T-helper 2 cell treated with Interferon-gamma antibody and Interleukin-4, amounts not matched to agents 100 ng/mL and 5 ng/mL, for 36 hours (primary cell): ENCODE data around the gene RAX. TPM values are rescaled to one million over a fixed set of nuclear protein-coding genes. Genes with fewer than 3 reads are reported as not detected.
"Not testable (repeated sequence)": the region's sequence is repeated elsewhere in the genome, so short reads cannot be mapped to it uniquely, and the experiment has no call there.

Source experiments
- intact Hi-C: fragments of 100-400 bp; cut with micrococcal nuclease; formaldehyde crosslinking; loops from one replicate; pipeline ENCODE4 v1.15.1; 2023
- total RNA-seq: library from RNA; stranded (reverse); gene quantifications from 2 replicates; pipeline ENCODE4 v1.2.3, GENCODE V29; 2022

The RAX gene
- total RNA-seq, 1 donor from 2014 or later: not detected

DNA sequence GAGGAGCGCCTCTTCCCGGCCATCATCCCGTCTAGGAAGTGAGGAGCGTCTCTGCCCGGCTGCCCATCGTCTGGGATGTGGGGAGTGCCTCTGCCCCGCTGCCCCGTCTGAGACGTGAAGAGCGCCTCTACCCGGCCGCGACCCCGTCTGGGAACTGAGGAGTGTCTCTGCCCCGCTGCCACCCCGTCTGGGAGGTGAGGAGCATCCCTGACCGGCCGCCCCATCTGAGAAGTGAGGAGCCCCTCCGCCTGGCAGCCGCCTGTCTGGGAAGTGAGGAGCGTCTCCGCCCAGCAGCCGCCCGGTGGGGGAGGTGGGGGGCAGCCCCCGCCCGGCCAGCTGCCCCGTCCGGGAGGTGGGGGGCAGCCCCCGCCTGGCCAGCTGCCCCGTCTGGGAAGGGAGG lies 17.8 kb downstream of the RAX start:
- intact Hi-C loops: not testable (repeated sequence)

DNA sequence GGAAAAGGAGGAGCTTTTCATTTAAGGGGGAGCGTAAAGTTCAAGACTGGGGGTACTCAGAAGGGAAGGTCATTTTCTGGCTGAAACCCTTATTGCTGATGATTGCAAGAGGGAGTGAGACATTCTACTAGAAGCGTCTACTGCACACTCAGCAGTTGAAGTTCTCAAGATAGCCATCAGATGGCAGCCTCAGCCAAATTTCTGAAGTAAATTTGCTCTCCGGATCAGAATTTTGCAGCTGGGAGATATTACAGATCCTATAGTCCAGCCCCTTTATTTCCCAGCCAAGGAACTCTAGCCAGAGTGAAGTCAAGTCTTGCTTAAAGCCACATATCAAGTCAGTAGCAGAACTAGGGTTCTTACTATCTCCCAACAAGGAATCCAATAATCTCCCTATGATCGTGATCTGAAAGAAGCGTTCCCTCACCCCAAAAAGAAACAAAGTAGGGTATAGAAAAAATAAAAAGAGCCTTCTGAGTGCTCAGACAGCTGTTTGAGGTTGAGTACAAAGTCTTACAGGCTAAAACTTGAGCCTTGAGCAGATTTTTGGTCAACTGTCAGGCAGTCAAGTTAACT lies 24.0 kb downstream of the RAX start:
- intact Hi-C loops: loop anchor here (2.0 kb wide), 1 partner anchor 154 kb away; no protein-coding TSS in a partner anchor

DNA sequence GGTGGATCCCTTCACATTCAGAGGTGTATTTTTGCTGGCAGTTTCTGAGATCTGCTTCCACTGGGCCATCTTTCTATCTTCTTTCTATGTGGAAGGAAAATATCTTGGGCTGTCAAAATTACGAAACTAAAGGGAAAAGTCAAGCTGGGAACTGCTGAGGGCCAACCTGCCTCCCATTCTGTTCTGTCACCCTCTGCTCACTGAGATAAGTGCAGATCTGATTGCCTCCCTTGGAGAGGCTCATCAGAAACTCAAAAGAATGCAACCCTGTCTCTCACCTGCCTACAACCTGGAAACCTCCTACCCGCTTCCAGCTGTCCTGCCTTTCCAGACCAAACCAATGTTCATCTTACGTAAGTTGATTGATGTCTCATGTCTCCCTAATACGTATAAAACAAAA lies 26.5 kb downstream of the RAX start:
- intact Hi-C loops: no loop called here

- intact Hi-C loops: no loop called here
These were observed 30.3 kb downstream of the RAX start for GRCh38 chr18:59242906-59243305.

DNA sequence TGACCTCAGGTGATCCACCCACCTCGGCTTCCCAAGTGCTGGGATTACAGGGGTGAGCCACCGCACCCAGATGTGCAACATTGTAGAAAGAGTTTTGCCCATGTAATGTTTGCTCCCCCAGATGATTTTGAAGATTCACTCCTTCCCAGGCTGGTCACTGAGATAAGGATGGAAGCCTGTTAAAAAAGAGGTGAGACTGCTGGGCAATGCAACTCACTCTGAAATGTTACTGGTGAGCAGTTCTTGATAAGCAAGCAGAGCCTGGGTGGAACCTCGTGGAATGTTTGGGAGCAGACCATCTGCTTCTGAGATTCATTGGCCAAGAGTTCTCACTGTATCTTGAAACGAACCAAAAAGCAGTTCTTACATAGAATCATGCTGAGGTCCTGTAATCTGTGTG lies 33.6 kb downstream of the RAX start:
- intact Hi-C loops: no loop called here

GRCh38 chr18:59238385-59238784 lies 34.9 kb downstream of the RAX start:
- intact Hi-C loops: no loop called here

- intact Hi-C loops: no loop called here
These were observed 40.2 kb downstream of the RAX start for GRCh38 chr18:59233017-59233410.

- intact Hi-C loops: no loop called here
These were observed 40.8 kb downstream of the RAX start for GRCh38 chr18:59232309-59233016.

DNA sequence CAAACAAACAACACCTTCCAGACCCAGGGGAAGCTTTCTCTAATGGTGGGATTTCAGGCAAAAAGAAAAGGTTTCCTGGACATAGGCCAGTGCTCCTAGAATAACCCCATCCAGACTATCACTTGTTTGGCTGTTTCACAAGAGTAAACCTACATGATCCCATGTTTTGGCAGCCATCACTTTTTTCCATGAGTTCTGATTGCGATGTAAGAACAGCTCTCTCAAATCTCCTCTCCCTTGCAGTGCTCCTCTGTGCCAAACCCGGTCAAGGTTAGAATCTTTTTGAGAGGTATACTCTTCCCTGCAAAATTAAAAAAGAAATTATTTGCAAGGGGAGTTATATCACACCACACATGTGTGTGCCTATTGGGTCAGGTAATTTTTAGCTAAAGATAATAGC lies 41.4 kb downstream of the RAX start:
- intact Hi-C loops: no loop called here

DNA sequence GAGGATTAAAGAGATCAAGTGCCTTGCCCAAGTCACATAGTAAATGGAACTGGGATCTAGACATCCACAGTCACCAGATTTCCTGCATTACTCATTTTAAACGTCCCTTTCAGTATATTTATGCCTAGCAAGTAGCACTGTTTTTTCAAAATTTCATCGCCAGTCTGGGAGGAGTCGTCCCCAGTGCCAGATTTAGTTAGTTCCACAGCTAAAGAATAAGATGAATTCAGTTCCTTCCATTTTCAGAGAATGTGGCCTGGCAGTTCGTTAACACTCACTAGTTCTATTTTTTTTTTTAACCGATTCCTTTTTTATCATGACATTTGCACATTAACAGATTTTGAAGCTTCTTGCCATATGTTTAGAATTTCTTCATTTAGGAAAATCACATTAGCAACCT lies 42.1 kb downstream of the RAX start:
- intact Hi-C loops: no loop called here

GRCh38 chr18:59229701-59230443 lies 43.4 kb downstream of the RAX start:
- intact Hi-C loops: no loop called here

- intact Hi-C loops: no loop called here
These were observed 44.1 kb downstream of the RAX start for GRCh38 chr18:59229191-59229590.

DNA sequence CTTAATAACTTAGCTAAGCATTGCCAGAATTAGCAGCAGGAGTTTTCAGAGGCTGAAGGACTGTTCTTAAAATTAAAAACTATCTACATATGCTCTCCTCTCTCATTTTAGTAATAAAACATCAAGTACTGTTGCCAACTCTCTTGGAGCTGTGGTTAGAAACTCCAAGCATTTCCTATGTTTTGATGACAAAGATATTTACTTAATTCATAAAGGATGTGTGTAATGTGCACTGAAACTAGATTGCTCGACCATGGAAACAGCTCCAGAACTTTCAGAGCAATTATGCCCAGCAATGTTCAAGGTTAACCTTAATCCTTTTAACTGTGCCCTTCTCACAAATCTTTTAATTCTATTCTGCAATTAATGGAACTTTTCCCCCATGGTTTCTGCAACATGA lies 44.9 kb downstream of the RAX start:
- intact Hi-C loops: no loop called here

DNA sequence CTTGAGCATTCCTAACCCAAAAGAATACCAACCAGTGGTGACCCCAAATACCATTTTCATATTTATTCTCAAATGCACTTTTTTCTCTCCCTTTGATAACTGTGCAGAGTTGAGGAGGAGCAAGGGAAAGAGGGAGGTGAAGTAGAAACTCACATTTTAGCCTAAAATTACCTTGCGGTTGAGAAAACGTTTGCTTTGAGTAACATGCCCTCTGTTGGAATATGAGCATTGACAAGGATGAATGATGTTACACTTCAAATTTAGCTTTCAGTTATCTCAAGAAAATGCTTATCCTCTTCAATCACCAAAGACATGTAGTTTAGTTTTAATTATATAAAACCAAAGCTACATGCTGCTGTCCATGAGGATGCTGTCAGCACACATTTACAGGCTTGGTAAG lies 50.9 kb downstream of the RAX start:
- intact Hi-C loops: loop anchor here (5.0 kb wide), 1 partner anchor 45 kb away; no protein-coding TSS in a partner anchor

DNA sequence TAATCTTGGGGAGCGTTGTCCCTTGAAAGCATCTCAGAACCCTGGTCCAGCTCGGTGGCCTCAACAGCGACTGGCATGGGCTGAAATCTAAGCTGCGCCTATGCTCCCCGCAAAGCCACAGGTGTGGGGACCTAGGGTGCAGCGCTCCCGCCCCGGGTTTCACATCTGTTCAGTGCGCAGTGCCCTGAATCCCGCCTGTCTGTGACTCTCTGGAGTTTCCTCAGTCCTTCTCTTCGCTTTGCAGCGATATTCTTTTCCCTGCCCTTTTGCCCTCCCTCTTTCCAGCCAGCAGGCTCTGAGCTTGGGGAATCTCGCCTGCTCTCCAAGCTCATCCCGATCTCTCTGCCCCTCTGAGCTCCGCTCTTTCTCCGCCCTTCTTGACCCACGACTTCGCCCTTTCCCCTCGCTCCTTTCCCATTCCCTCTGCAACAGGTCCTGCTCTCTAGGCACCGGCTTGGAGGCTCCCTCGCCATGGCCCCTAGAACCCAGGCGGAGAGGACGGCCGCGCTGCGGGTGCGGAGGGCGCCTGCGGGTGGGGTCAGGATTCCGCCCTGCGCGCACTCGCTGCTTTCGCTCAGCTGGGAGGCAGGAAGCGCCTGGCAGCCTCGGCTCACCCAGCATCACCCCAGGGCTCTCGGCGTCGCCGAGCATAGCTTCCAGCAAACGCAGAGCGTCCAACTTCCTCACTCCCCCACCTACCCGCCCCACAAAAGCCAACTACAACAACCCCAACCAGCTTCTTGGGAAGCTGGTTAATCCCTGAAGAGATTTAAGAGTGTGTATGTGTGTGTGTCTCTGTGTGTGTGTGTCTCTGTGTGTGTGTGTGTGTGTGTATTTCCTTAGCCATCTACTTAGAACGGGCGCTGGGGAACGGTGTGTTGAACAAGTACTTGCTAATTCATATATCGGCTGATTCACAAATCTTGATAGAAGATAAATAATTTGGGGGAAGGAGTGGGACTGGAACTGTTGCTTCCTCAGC lies 52.2 kb downstream of the RAX start:
- intact Hi-C loops: loop anchor here (5.0 kb wide), 1 partner anchor 46 kb away; no protein-coding TSS in a partner anchor

DNA sequence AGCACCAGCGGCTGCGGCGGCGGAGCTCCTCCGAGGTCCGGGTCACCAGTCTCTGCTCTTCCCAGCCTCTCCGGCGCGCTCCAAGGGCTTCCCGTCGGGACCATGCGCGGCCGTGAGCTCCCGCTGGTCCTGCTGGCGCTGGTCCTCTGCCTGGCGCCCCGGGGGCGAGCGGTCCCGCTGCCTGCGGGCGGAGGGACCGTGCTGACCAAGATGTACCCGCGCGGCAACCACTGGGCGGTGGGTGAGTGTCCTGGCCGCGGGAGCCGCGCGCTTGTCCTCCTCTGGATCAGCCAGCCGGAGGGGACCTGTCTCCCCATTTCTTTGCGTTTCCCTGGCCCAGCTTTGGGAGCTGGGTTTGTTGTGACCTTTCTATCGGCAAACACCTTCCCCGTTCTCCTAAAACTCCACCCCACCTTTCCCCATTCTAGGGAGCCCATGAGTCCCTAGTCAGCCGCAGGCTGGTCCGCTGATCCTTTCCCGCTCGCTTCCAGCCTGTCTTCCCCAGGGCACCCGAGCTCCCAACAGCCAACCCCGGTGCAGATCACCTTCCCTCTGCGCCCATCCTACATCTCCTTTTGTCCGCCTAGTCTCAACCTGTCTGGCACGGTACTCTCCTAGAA lies 53.0 kb downstream of the RAX start:
- intact Hi-C loops: loop anchor here (5.0 kb wide), 1 partner anchor 47 kb away; no protein-coding TSS in a partner anchor

DNA sequence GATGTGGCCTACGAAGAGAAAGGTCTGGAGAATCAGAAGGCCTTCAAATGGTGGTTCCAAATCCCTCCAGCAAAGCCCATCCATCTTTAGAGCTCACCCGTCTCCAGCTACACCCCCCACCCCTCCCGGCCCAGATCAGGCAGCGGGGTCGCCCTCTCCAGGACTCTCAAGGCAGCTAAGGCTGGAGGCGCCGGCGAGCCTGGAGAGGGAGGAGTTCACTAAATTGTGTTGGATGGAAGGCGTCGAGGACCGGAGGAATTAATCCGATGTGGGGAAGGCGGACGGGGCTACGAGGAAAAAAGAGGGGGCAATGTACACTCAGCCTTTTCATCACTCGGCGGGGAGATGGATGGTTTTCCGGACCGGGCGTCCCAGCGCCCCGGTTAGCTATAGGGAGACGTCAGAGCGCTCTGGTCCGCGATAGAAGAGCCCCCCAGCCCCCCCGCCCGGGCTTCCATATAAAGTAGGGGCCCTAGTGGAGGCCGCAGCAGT lies 53.5 kb downstream of the RAX start, which contains the start of gene GRP:
TSS of gene GRP (plus strand) at position 487 of the 492 bp plus-strand sequence. CDS start 108 bp downstream, outside the sequence.
- intact Hi-C loops: loop anchor here (5.0 kb wide), 1 partner anchor 48 kb away; no protein-coding TSS in a partner anchor

DNA sequence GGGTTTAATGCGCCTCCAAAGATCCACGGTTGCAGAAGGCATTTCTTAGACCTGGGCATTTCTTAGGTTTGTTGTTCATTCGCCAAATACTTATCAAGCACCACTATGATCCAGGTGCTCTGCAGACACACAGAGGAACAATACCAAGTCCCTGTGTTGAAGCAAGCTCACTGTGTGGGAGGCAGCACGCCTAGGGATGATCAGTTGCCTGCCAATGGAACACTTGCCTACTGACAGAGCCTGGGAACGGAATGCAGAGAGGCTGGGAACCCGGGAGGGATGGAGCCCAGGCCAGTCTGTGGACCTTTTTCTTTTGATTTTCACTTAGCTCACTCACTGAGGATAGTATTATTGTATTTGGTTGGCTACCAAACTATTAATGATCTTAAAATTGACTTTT lies 55.2 kb downstream of the RAX start:
- intact Hi-C loops: no loop called here
